ENCODE data around the gene RAMP3. TPM values are rescaled to one million over a fixed set of nuclear protein-coding genes. Genes with fewer than 3 reads are reported as not detected.

Gene RAMP3
- total and polyA plus RNA-seq, 9 of the 15 experiments (the other 6 are each of a cell fraction or from before 2014, with no cell fraction given): not detected

DNA sequence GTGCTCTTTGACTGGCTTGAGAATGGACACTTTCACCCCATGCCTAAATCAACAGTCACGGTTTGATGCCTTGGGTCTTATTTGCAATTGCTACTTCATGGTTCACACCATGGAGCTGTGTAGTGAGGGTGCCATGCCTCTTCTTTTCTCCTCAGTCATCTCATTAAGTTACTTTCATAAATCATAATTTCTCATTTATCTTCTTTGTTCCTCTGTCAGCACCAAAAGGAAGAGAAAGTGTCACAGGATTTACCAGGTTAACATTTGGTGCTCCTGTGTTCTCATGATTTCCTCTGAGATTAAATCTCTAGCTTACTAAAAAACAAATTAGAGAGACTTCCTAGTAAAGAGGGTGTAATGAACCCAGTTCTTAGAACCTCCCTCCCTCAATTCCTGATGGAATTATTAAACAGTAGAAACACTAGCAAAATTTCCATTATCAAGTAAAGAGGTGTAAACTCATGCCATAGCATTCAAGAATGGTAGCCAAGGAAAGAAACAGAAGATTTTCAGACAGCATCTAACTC is 75.7 kb downstream of the RAMP3 start:
- H3K4me3 ChIP-seq: no peak overlapping the region
- POLR2A ChIA-PET: interaction anchor here (0.6 kb wide), 1 partner anchor 15 kb away, joined by 4 read pairs; no protein-coding TSS in a partner anchor
- H3K9ac ChIP-seq (ENCODE audit: insufficient read depth in 1 of 2, low read depth in 2 of 2, low read length in 2 of 2): no peak overlapping the region
- H2AFZ ChIP-seq (ENCODE audit: low read depth, low read length): 0 out of 2 replicates have a peak overlapping the region, but pooled peaks have one; percentile 23
- in situ Hi-C loops (cut with MboI): no loop called here
- BruUV-seq (replicated peaks): no TSS peak
- H3K4me2 ChIP-seq (ENCODE audit: insufficient read depth, low read length): no peak overlapping the region
- peaks cover 8 to 31% of the 10 kb centered on the region in 2 experiments; a peak in 4 of 5 replicates for H3K27me3 ChIP-seq (ENCODE audit: control insufficient read depth in 2 of 2, insufficient read depth in 2 of 2, low read length in 2 of 2)
- intact Hi-C loops (cut with micrococcal nuclease): no loop called here
- no peaks in the 10 kb centered on the region for H3K36me3 ChIP-seq (ENCODE audit: control insufficient read depth, insufficient read depth, low read length)
- no peak for DNase-seq (ENCODE audit: extremely low read depth in 1 of 4, low spot score in 3 of 4)
- WGBS (ENCODE audit: insufficient coverage, low coverage, missing lambda C conversion rate): 0% methylated on average over 1 of the region's 1 CpG
- H3K9me3 ChIP-seq (replicated peaks; ENCODE audit: control insufficient read depth, insufficient read depth, low read depth, low read length): no peaks in the 10 kb centered on the region
- no peak overlapping the region for H3K27ac ChIP-seq (ENCODE audit: extremely low read depth, low read depth, low read length)
- ATAC-seq: no peak
- no peak for FAIRE-seq
- no peaks in the 10 kb centered on the region for H3K9me1 ChIP-seq (ENCODE audit: control insufficient read depth, insufficient read depth, low read length)
- CTCF ChIA-PET (ENCODE audit: low intra/inter-chr PET ratio): no interaction called here
- TF ChIP-seq FIP1L1 (IDR thresholded peaks at IDR 0.05; ENCODE audit: low read depth, low read length, poor library complexity, severe bottlenecking) (no peak), RBM25 (IDR thresholded peaks at IDR 0.05; ENCODE audit: low read depth, low read length, severe bottlenecking) (no peak), ZNF212 (CRISPR knock-in tag; IDR thresholded peaks at IDR 0.05) (no peak), MEIS2 (IDR thresholded peaks at IDR 0.05; ENCODE audit: partially characterized antibody) (peak; percentile 57), POLR2B (IDR thresholded peaks at IDR 0.05; ENCODE audit: low read depth, partially characterized antibody) (no peak), NONO (IDR thresholded peaks at IDR 0.05; ENCODE audit: low read depth in 2 of 2, low read length in 1 of 2) (no peak), PTRF (tag; IDR thresholded peaks at IDR 0.05) (no peak)
- TF ChIP-seq, protein P1, sequence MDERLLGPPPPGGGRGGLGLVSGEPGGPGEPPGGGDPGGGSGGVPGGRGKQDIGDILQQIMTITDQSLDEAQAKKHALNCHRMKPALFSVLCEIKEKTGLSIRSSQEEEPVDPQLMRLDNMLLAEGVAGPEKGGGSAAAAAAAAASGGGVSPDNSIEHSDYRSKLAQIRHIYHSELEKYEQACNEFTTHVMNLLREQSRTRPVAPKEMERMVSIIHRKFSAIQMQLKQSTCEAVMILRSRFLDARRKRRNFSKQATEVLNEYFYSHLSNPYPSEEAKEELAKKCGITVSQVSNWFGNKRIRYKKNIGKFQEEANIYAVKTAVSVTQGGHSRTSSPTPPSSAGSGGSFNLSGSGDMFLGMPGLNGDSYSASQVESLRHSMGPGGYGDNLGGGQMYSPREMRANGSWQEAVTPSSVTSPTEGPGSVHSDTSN (CRISPR knock-in tag; IDR thresholded peaks at IDR 0.05; ENCODE audit: low read depth): no peak
- TF ChIP-seq, protein P1 (tag; conservative IDR thresholded peaks at IDR 0.05; ENCODE audit: low read depth): peak; percentile 77
- TF ChIP-seq, protein P2, sequence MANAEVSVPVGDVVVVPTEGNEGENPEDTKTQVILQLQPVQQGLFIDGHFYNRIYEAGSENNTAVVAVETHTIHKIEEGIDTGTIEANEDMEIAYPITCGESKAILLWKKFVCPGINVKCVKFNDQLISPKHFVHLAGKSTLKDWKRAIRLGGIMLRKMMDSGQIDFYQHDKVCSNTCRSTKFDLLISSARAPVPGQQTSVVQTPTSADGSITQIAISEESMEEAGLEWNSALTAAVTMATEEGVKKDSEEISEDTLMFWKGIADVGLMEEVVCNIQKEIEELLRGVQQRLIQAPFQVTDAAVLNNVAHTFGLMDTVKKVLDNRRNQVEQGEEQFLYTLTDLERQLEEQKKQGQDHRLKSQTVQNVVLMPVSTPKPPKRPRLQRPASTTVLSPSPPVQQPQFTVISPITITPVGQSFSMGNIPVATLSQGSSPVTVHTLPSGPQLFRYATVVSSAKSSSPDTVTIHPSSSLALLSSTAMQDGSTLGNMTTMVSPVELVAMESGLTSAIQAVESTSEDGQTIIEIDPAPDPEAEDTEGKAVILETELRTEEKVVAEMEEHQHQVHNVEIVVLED (CRISPR knock-in tag; IDR thresholded peaks at IDR 0.05): no peak
- TF ChIP-seq, protein P3, sequence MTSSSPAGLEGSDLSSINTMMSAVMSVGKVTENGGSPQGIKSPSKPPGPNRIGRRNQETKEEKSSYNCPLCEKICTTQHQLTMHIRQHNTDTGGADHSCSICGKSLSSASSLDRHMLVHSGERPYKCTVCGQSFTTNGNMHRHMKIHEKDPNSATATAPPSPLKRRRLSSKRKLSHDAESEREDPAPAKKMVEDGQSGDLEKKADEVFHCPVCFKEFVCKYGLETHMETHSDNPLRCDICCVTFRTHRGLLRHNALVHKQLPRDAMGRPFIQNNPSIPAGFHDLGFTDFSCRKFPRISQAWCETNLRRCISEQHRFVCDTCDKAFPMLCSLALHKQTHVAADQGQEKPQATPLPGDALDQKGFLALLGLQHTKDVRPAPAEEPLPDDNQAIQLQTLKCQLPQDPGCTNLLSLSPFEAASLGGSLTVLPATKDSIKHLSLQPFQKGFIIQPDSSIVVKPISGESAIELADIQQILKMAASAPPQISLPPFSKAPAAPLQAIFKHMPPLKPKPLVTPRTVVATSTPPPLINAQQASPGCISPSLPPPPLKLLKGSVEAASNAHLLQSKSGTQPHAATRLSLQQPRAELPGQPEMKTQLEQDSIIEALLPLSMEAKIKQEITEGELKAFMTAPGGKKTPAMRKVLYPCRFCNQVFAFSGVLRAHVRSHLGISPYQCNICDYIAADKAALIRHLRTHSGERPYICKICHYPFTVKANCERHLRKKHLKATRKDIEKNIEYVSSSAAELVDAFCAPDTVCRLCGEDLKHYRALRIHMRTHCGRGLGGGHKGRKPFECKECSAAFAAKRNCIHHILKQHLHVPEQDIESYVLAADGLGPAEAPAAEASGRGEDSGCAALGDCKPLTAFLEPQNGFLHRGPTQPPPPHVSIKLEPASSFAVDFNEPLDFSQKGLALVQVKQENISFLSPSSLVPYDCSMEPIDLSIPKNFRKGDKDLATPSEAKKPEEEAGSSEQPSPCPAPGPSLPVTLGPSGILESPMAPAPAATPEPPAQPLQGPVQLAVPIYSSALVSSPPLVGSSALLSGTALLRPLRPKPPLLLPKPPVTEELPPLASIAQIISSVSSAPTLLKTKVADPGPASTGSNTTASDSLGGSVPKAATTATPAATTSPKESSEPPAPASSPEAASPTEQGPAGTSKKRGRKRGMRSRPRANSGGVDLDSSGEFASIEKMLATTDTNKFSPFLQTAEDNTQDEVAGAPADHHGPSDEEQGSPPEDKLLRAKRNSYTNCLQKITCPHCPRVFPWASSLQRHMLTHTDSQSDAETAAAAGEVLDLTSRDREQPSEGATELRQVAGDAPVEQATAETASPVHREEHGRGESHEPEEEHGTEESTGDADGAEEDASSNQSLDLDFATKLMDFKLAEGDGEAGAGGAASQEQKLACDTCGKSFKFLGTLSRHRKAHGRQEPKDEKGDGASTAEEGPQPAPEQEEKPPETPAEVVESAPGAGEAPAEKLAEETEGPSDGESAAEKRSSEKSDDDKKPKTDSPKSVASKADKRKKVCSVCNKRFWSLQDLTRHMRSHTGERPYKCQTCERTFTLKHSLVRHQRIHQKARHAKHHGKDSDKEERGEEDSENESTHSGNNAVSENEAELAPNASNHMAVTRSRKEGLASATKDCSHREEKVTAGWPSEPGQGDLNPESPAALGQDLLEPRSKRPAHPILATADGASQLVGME (CRISPR knock-in tag; IDR thresholded peaks at IDR 0.05): no peak
- peaks cover 9 to 12% of the 10 kb centered on the region in 2 experiments; a peak in 3 of 5 replicates for H3K4me1 ChIP-seq (replicated peaks in 1 of 2; ENCODE audit: control insufficient read depth in 2 of 2, insufficient read depth in 2 of 2, low read length in 2 of 2)
- no peaks in the 10 kb centered on the region for H3K79me2 ChIP-seq (ENCODE audit: control insufficient read depth, insufficient read depth, low read length)
- peaks cover 5% of the 10 kb centered on the region; the same call in 1 of the 2 replicates for H4K20me1 ChIP-seq (replicated peaks; ENCODE audit: control insufficient read depth, insufficient read depth, low read length)
